ENCODE measurements around the gene PPARG. TPM values are rescaled to one million over a fixed set of nuclear protein-coding genes. Genes with fewer than 3 reads are reported as not detected.

Gene PPARG
- total RNA-seq, 1 experiment from 2014 or later: 71.6 TPM

- no peak for TF ChIP-seq CTCF (IDR thresholded peaks at IDR 0.05 in 2 of 3, conservative IDR thresholded peaks at IDR 0.05 in 1 of 3; ENCODE audit: borderline replicate concordance in 1 of 3, insufficient read depth in 1 of 3, low read depth in 2 of 3, low read length in 2 of 3)
- no peak for TF ChIP-seq ZFX (IDR thresholded peaks at IDR 0.05)
These were observed 56.3 kb downstream of the PPARG start (continued) for GRCh38 chr3:12345141-12345561.

GRCh38 chr3:12345584-12346494 is 57.0 kb downstream of the PPARG start:
- peaks cover 40 to 57% of the 10 kb centered on the region in 2 experiments for H3K4me1 ChIP-seq (ENCODE audit: control insufficient read depth in 1 of 2, insufficient read depth in 2 of 2, low read length in 2 of 2)
- intact Hi-C loops (cut with micrococcal nuclease): no loop called here
- H3K27ac ChIP-seq (ENCODE audit: low read depth, low read length): peak overlapping the region; percentile 53; the same call in 1 of the 2 replicates
- no peaks in the 10 kb centered on the region for H3K9me2 ChIP-seq (ENCODE audit: insufficient read depth)
- ATAC-seq (peak; percentile 60), DNase-seq (ENCODE audit: low read depth, low spot score) (no peak)
- ChIA-PET RAD21 (ENCODE audit: low non-redundant PET in 1 of 2, low total read pairs in 2 of 2, uncharacterized antibody in 2 of 2, unreplicated experiment in 2 of 2) (no interaction called here), POLR2A (no interaction called here), CTCF (no interaction called here)
- no peaks in the 10 kb centered on the region for H3K79me2 ChIP-seq (ENCODE audit: insufficient read depth, low read length)
- H3K27me3 ChIP-seq (ENCODE audit: insufficient read depth, low read length): no peaks in the 10 kb centered on the region
- peak overlapping the region in 1 of 2 experiments; percentile 10; a peak in 1 of 4 replicates for H3K4me3 ChIP-seq (replicated peaks in 1 of 2; ENCODE audit: low read depth in 1 of 2, low read length in 2 of 2)
- no peaks in the 10 kb centered on the region for H3K36me3 ChIP-seq (ENCODE audit: control insufficient read depth in 1 of 2, insufficient read depth in 2 of 2, low read length in 2 of 2)
- peak overlapping the region; percentile 60 for H3K4me2 ChIP-seq (ENCODE audit: low read length)
- H3K9me3 ChIP-seq (ENCODE audit: control insufficient read depth in 1 of 2, insufficient read depth in 1 of 2, low read depth in 1 of 2, low read length in 2 of 2): no peaks in the 10 kb centered on the region
- BruUV-seq (replicated peaks): TSS peak; percentile 27
- H2AFZ ChIP-seq (ENCODE audit: low read depth, low read length, poor library complexity, severe bottlenecking): no peak overlapping the region
- H4K20me1 ChIP-seq (ENCODE audit: insufficient read depth): no peaks in the 10 kb centered on the region
- H3K9ac ChIP-seq (ENCODE audit: low read length): peak overlapping the region; percentile 1; the same call in 1 of the 2 replicates
- TF ChIP-seq JUND (IDR thresholded peaks at IDR 0.05) (peak; percentile 24; the same call in 1 of the 2 replicates), MAX (IDR thresholded peaks at IDR 0.05) (0 out of 2 replicates have a peak, but pooled peaks have one; percentile 20), ELF1 (IDR thresholded peaks at IDR 0.05; ENCODE audit: borderline replicate concordance, low read depth) (no peak), SP1 (IDR thresholded peaks at IDR 0.05; ENCODE audit: low read depth) (0 out of 2 replicates have a peak, but pooled peaks have one; percentile 12), FOSL1 (IDR thresholded peaks at IDR 0.05; ENCODE audit: low read depth) (no peak), ZNF274 (IDR thresholded peaks at IDR 0.05; ENCODE audit: low read depth, low read length) (no peak), TCF7L2 (IDR thresholded peaks at IDR 0.05; ENCODE audit: borderline replicate concordance, extremely low read depth, insufficient read depth, insufficient read length) (no peak), ZFX (IDR thresholded peaks at IDR 0.05) (no peak), EGR1 (IDR thresholded peaks at IDR 0.05; ENCODE audit: low read depth) (no peak), ZBTB33 (IDR thresholded peaks at IDR 0.05; ENCODE audit: extremely low read depth, insufficient replicate concordance, low read length) (no peak), RAD21 (IDR thresholded peaks at IDR 0.05; ENCODE audit: low read depth) (0 out of 2 replicates have a peak, but pooled peaks have one; percentile 3), SIN3A (IDR thresholded peaks at IDR 0.05; ENCODE audit: low read depth) (no peak), CTCF (IDR thresholded peaks at IDR 0.05 in 2 of 3, conservative IDR thresholded peaks at IDR 0.05 in 1 of 3; ENCODE audit: borderline replicate concordance in 1 of 3, insufficient read depth in 1 of 3, low read depth in 2 of 3, low read length in 2 of 3) (no peak), SRF (IDR thresholded peaks at IDR 0.05; ENCODE audit: low read depth) (no peak; the same call in 1 of the 2 replicates), CBX3 (IDR thresholded peaks at IDR 0.05; ENCODE audit: low read depth) (no peak), EZH2phosphoT487 (IDR thresholded peaks at IDR 0.05; ENCODE audit: borderline replicate concordance) (no peak), EZH2 (IDR thresholded peaks at IDR 0.05) (no peak), CEBPB (IDR thresholded peaks at IDR 0.05; ENCODE audit: low read depth) (no peak)
